Skeletal muscle cell (primary cell): Measurements from ENCODE around the gene APOH.
A peak's percentile ranks its signal among the peaks of the same experiment; 100 is the strongest.

Source experiments
- DNase-seq: peaks from one replicate; pipeline ENCODE4 v3.0.0-alpha.2; 2010; ENCODE audit warnings: low read depth
- H3K4me3 ChIP-seq: 2 replicates; pipeline ENCODE4 v1.5.1; 2011; ENCODE audit warnings: low read depth, mild to moderate bottlenecking, control low read depth, low read length, moderate library complexity

The APOH gene

GRCh38 chr17:66165537-66166123 lies 63.6 kb downstream of the APOH start:
- peak; percentile 20 for DNase-seq
- no peak overlapping the region for H3K4me3 ChIP-seq
